HG02678 (cell line): Measurements from ENCODE around the gene HCN2.

ENCODE experiments used
- ATAC-seq: cut with Tn5 transposase; IDR thresholded peaks from one replicate; pipeline ENCODE4 v1.9.1; 2021; ENCODE audit warnings: mild to moderate bottlenecking, moderate library complexity; ENCODE audit not compliant: unreplicated experiment

The HCN2 gene

DNA sequence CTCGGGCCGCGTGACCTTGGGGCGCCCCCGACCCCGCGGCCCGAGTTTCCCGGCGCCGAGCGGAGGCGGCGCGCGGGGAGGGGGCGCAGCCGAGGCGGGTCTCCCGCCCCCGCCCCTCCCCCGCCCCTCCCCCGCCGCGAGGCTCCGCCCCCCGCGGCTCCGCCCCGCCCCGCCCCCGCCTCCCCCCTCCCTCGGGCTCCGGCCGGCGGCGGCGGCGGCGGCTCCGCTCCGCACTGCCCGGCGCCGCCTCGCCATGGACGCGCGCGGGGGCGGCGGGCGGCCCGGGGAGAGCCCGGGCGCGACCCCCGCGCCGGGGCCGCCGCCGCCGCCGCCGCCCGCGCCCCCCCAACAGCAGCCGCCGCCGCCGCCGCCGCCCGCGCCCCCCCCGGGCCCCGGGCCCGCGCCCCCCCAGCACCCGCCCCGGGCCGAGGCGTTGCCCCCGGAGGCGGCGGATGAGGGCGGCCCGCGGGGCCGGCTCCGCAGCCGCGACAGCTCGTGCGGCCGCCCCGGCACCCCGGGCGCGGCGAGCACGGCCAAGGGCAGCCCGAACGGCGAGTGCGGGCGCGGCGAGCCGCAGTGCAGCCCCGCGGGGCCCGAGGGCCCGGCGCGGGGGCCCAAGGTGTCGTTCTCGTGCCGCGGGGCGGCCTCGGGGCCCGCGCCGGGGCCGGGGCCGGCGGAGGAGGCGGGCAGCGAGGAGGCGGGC is at the start of gene HCN2:
Gene HCN2, plus strand, starts transcription at position 189 of the 703 bp plus-strand sequence. Its CDS starts 65 bp downstream, at position 254.
- no peak for ATAC-seq

DNA sequence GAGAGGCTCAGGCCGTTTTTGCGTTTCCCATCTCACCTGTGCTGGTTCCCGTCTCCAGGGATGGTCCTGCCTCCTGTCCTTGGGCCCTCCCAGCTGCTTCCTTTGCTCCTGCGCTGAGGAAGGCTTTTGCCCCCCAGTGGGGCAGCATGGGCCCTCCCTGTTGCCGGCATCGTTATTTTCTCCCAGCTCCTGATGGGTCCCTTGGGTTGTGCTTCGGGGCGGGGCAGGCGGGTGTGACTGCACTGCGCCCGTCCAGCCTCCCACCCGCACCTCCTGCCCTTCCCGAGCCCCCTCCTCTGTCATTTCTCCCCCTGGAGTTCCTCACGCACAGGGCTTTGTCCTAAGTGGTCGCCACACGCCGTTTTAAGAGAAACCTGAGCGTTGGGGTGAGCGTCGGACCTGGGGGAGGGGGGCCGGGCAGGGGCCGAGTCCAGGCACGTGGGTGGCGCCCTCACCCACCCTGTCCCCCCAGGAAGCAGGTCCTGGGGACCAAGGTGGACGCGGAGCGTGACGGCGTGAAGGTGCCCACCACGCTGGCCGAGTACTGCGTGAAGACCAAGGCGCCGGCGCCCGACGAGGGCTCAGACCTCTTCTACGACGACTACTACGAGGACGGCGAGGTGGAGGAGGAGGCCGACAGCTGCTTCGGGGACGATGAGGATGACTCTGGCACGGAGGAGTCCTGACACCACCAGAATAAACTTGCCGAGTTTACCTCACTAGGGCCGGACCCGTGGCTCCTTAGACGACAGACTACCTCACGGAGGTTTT is 48.6 kb upstream of the HCN2 start:
- no peak for ATAC-seq

DNA sequence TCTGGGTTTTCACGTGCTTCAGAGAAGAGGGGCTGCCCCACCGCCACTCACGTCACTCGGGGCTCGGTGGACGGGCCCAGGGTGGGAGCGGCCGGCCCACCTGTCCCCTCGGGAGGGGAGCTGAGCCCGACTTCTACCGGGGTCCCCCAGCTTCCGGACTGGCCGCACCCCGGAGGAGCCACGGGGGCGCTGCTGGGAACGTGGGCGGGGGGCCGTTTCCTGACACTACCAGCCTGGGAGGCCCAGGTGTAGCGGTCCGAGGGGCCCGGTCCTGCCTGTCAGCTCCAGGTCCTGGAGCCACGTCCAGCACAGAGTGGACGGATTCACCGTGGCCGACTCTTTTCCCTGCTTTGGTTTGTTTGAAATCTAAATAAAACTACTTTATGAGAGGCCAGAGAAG is 48.0 kb upstream of the HCN2 start:
- no peak for ATAC-seq

DNA sequence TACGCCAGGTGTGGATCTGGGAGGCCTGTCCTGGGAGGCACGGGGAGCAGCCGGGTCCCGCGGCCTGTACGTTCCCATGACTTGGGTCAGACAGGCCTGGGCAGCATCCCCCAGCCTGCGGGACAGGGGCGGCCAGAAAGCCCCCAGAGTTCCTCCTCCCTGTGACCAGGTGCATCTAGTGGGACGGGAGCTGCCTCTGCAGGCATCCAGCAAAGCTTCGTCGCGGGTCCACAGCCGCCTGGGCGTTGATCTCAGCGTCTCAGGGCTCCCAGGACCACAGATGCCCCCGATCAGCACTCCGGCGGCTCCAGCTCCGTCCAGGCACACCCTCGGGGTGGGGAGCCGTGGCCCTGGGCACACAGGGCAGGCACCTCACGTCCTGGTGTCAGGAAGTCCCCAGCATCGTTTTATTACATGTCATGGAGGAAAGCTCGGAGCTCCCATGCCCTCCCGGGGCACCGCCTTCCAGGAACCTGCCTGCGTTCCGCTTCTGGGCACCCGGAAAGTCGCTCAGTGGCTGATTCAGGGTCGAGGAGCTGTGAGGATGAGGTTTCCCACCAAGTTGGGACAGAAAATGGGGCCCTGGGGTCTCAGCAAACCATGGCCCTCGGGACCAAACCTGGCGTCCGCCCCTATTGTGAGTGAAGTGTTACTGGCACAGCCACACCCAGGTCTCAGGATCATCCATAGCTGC is 47.4 kb upstream of the HCN2 start:
- no peak for ATAC-seq

DNA sequence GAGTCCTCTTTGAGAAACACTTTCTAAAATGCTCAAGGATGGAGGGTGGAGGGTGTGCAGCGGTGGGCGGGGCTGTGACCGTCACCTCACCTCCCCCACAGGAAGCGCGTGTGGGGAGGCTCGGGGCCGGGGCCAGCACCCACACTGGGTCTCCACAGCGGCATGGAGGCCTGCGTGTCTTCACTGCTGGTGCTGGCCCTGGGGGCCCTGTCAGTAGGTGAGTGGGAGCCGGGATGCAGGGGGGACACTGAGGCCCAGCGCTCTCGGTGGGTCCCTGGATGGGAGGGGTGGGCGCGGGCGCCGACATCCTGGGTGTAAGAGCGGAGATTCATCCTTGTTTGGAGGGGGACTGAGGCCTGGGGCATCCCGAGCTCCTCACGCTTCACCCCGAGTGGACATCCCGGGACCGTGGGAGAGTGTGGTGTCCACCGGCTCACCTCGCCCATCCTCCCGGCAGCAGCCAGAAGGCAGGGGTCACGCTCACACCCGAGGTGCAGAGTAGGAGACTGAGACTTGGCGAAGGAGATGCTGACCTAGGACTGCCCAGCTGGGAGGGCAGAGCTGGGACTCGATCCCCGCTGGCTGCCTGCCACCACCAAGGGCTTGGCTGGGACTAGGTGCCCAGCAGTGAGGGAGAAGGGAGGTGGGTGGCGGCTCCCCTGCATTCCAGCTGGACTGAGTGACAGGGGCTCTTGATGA is 45.6 kb upstream of the HCN2 start, which contains the start of gene GZMM:
Gene GZMM, plus strand, starts transcription at position 144 of the 699 bp plus-strand sequence. Its CDS starts 19 bp downstream, at position 163.
- no peak for ATAC-seq

DNA sequence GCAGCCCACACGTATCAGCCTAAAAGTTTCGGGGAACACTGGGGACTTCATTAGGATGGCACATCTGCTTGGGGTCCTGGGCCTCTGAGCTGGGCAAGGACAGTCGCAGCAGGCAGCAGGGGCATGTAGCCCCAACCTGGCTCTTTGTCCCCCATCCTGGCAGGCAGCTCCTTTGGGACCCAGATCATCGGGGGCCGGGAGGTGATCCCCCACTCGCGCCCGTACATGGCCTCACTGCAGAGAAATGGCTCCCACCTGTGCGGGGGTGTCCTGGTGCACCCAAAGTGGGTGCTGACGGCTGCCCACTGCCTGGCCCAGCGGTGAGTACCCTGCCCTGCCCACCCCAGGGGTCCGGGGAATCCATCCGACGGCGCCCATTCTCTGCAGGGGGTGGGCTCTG is 42.6 kb upstream of the HCN2 start:
- ATAC-seq = no peak

DNA sequence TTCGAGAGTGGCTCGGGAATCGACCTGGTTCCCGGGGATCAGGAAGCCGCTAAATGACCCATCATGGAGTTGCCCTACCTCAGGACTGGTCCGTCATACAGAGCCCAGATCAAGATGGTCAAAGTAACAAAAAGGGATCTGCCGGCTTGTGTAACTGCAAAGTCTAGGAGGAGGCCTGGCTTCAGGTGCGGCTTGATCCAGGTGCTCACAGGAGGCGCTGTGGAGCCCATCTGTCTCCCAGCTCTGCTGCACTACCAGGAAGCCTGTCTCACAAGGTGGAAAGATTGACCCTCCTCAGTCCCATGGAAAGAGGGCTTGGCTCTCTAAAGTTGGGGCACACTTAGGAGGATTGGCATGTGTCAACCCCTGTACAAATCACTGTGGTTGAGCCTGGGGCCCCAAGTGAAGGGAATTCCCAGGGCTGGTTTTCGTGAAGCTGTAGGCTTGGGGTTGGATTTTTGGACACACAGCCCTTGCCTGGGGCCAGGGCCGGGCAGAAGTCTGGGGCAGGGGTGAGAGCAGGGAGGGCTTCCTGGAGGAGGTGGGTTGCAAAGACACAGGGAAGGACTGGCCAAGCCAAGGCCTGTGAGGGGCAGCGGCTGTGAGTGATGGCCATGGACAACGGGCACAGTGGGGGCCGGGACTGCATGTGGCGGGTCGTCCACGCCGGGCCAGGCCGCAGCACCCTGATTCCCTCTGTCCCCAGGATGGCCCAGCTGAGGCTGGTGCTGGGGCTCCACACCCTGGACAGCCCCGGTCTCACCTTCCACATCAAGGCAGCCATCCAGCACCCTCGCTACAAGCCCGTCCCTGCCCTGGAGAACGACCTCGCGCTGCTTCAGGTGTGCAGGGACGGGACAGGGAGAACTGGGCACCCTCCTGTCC is 41.6 kb upstream of the HCN2 start:
- no peak for ATAC-seq

DNA sequence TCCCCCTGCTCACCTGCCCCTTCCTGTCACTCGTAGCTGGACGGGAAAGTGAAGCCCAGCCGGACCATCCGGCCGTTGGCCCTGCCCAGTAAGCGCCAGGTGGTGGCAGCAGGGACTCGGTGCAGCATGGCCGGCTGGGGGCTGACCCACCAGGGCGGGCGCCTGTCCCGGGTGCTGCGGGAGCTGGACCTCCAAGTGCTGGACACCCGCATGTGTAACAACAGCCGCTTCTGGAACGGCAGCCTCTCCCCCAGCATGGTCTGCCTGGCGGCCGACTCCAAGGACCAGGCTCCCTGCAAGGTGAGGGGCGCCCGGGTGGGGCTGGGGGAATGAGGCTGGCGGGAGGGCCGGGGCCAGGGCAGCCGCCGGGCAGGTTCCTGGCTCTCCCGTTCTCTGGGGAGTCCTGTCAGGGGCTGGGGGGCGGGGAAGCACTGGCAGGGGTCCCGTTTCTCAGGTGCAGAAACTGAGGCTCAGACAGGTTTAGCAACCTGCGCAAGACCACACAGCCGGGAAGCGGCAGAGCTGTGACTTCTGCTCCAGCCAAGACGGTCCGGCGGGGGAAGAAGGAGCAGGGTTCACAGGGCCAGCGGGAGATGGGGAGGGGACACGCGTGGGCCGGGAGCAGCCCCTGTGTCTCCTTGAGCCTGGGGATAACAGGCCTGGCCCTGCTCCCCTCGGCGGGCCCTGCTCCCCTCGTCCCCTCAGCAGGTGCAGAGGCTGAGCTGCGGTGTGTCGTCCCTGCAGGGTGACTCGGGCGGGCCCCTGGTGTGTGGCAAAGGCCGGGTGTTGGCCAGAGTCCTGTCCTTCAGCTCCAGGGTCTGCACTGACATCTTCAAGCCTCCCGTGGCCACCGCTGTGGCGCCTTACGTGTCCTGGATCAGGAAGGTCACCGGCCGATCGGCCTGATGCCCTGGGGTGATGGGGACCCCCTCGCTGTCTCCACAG is 40.5 kb upstream of the HCN2 start:
- no peak for ATAC-seq

DNA sequence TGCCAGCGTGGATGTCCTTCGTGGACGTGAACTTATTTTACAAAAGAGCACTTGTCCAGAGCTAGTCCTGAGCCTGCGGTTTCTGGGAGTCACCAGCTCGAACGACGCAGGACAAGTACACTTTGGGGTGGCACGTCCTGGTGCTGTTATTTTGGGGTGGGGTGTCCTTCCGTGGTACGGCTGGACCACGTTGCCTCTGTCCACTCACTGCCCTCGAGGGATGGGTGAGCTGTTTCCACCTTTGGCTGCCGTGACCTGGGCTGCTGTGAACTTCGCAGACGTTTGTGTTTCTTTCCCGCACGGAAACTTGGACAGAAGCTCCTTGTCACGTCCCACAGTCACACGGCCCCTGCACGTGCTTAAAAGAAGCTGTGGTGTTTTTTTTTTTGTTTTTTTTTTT is 34.9 kb upstream of the HCN2 start:
- no peak for ATAC-seq

DNA sequence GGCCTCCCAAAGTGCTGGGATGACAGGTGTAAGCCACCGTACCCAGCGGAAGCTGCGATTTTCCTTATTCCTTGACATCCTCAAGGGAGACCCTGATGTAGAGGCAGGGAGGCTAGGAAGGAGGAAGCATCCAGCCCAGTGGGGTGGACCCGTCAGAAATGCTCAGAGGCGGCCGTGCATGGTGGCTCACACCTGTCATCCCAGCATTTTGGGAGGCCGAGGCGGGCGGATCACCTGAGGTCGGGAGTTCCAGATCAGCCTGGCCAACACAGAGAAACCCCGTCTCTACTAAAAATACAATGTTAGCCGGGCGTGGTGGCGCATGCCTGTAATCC is 34.2 kb upstream of the HCN2 start:
- ATAC-seq = no peak

DNA sequence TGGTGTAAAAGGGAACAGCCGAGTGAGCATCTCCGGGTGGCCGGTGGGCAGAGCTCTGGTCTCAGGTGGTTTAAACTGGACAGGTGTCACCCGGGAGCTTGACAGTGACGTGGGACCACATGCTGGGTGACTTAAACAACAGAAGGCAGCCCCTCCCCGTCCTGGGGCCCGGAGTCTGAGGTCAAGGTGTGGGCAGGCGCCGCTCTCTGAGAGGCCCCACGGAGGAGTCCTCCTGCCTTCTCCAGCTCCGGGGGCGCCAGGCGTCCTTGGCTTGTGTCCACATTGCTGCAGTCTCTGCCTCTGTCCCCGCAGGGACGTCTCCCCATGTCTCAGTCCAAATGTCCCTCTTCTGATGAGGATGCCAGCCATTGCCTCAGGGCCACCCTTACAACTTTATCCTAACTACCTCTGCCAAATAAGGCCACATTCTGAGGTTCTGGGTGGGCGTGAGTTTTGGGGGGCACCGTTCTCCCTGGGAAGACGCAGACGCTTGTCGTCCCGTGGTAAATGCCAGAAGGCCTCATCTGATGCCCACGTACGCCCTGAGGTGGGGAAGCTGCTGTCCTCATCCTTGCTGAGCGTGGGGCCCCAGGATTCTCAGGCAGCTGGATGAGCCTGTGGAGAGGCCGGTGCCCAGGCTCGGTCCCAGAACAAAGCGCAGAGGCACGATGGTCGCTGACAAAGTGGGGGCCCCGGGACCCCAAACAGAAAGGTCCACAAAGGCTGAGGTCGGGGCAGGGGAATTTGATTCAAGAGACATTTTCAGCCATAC is 32.9 kb upstream of the HCN2 start:
- no peak for ATAC-seq

DNA sequence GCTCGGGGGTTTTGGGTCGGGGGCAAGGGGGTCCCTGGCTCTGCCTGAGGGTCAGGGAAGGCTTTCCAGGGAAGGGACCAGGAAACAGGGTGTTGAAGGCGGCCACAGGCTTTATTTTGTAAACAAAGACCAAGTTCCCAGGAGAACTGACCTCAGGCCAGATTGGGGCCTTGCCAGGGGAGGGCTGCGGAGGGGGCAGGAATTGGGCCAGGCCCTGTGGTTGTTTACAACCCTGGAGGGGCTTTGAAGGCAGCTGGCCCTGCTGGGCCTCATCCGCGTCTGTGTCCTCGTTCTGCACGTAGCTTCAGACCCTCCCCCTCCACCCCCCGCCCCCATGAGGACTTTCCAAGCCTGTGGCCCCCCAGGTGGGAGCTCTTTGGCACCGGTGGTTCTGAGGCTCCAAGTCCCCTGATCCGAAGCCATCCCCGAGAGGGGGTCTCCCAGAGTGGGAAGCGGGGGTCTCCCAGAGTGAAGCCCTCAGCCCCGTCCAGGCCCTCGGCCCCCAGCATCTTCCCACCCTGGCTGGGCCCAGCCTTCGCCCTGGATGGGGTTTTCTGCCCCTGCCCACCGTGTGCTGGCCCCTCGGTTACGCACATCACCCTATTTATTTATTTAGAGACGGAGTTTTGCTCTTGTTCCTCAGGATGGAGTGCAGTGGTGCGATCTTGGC is 30.8 kb upstream of the HCN2 start:
- no peak for ATAC-seq

DNA sequence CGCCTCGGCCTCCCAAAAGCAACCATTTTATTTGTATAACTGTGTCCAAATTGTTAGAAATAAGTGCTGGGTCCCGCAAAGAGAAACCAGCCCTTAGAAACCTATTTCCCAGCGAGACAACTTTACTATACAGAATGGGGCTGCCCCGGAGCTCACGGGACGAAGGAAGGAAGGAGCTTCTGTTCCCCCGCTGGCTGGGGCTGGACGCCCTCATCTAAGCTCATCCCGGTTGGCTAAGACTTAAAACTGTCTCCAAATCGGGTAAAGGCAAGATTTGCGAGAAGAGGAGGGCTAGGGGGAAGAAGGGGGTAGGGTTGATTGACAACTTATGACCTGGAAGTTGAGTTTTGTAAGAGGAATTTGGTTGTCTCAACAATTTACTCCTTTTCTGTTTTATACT is 29.6 kb upstream of the HCN2 start:
- ATAC-seq = no peak

DNA sequence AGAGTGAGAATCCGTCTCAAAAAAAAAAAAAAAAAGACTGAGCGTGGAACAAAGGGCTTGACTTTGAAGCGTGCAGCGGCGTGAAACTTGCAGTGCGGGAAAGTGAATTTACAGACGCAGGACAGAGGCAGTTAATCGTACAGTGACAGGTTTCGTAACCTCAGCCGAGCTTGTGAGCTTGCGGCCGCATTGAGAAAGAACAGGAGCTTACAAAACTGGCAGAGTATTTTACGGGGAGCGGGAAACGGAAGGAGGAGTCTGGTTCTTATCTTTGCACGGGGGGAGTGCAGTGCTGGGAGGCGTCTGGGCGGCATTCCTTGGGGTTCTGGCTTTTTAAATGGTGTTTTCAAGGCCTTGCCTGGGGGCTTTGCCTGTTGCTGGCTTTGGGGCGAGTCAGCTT is 23.3 kb upstream of the HCN2 start:
- ATAC-seq = no peak

DNA sequence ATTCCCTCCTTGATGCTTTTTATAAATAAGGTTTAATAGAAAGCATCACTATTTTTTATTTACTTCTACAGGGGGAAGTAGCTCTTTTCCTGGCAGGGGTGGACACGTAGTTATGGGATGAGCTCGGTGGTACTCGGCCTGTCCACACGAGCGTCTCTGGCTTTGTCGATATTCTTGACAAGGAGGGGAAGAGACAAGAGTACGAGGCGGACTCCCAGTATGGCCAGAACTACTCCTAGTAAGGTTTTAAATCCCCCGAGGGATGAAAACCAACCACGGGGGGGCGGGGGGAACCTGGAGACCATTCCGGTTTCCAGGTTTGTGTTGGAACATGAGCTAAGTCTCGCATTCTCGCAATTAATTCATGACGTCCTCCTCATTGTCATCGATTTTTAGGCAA is 22.8 kb upstream of the HCN2 start:
- ATAC-seq = no peak

DNA sequence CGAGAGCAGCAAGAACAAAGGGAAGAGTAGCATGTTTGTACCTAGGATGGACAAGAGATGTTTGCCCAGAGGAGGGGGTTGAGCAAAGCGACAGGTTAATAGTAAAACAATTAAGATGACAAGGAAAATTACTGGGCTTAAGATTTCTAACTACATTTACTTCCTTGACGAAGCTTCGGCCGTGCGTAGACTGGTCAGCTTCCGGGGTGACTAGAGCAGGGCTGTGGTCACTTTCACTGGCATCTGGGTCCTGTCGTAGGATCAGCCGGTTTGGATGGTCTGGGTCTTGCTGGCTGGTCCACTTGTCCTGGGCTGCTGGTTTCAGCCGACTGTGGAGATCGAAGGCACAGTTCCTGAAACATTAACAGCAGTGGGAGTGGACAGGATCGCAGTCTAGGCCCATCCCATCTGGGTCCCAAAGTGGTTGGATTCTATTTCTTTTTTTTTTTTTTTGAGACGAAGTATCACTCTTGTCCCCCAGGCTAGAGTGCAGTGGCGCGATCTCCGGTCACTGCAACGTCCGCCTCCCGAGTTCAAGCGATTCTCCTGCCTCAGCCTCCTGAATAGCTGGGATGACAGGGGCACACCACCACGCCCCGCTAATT is 22.3 kb upstream of the HCN2 start:
- no peak for ATAC-seq

DNA sequence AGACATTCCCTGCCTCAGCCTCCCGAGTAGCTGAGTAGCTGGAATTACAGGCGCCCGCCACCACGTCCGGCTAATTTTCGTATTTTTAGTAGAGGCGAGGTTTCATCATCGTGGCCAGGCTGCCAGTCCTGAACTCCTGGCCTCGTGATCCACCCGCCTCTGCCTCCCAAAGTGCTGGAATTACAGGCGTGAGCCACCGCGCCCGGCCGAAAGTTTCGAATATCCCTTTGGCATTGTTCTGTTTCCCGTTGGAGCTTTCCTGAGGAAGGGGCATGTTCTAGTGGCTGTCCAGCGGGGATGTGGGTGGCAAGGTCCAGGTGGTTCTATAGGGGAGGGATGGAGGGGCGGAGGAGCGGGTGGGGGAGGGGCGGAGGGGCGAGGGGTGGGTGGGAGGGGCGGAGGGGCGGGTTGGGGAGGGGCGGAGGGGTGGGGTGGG is 19.4 kb upstream of the HCN2 start:
- ATAC-seq = no peak
